GM12872 (cell line): ENCODE data around the gene CCDC71.
A peak's percentile ranks its signal among the peaks of the same experiment; 100 is the strongest.

Experiments used
- TF ChIP-seq, protein P1 (sequence below): IDR thresholded peaks from 3 replicates; pipeline ENCODE4 v1.5.1; 2011; ENCODE audit warnings: low read depth, mild to moderate bottlenecking, low read length, moderate library complexity; ENCODE audit not compliant: insufficient read depth

The CCDC71 gene

DNA sequence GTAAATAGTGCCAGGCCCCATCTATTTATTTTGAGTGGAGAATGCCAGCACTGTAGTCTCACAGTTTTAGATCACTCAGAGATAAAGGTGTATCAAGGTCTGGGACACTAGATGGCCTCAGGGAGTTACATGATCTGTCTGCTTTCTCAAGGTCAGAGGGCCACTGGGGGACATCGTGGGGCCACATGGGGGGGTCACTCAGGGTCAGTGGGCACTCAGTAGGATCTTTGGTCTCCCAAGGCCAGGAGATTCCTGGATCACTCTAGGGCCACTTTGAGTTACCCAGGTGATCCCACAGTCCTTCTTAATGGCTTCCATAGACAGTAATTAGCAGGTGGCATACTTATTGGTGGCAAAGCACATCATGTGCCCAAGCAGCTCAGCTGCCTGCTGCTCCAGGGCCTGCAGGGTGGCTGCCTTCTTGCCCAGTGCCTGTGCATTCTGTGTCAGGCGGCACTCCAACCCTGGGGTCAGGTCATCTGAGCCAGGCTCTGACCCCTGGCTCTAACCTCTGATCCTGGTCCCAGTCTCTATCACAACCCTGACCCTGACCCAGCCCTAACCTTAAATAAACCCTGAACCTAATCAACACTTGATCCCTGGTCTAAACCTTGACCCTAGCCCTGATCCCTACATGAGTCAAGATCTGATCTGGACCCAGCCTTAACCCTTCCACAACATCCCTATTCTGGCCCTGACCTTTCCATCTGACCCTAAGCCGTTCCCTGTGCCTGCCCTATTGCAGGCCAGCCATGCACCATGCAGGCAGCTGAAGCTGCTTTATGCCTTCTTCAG lies 31.5 kb downstream of the CCDC71 start:
- TF ChIP-seq, protein P1, sequence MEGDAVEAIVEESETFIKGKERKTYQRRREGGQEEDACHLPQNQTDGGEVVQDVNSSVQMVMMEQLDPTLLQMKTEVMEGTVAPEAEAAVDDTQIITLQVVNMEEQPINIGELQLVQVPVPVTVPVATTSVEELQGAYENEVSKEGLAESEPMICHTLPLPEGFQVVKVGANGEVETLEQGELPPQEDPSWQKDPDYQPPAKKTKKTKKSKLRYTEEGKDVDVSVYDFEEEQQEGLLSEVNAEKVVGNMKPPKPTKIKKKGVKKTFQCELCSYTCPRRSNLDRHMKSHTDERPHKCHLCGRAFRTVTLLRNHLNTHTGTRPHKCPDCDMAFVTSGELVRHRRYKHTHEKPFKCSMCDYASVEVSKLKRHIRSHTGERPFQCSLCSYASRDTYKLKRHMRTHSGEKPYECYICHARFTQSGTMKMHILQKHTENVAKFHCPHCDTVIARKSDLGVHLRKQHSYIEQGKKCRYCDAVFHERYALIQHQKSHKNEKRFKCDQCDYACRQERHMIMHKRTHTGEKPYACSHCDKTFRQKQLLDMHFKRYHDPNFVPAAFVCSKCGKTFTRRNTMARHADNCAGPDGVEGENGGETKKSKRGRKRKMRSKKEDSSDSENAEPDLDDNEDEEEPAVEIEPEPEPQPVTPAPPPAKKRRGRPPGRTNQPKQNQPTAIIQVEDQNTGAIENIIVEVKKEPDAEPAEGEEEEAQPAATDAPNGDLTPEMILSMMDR: 0 out of 3 replicates have a peak, but pooled peaks have one; percentile 5

DNA sequence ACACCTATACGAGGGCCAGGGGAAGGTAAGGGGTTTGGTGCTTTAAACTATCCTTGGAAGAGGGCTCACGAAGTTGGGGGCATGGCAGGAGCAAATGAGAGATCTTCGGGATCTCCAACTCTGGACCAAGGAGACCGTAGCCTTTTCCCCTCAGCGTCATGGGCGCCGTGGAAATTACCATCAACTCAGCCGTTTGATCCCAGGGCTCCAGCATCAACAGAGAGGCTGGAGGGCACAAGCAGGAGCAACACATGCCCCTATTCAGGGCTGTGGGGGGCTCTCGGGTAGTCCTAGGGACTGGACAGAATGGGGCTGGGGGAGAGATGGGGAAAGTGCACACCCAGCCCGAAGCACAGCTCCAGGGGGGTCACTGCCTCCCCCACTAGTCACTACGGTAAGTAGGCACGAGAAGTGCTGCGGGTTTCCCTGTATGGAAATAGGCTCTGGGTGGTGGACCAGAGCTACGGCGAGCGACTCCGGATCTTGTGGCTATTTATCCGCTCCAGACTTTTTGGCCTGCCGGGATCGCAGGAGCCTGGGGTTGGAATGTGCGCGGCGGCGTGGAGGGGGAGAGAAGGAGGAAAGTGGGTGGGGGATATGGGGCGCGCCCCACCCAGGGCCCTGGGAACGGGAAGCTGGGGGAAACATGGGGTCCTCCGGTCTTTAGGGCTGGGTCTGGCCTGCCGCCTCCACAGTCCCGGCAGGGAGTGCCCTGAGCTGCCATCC lies 32.7 kb downstream of the CCDC71 start:
- TF ChIP-seq, protein P1: no peak

DNA sequence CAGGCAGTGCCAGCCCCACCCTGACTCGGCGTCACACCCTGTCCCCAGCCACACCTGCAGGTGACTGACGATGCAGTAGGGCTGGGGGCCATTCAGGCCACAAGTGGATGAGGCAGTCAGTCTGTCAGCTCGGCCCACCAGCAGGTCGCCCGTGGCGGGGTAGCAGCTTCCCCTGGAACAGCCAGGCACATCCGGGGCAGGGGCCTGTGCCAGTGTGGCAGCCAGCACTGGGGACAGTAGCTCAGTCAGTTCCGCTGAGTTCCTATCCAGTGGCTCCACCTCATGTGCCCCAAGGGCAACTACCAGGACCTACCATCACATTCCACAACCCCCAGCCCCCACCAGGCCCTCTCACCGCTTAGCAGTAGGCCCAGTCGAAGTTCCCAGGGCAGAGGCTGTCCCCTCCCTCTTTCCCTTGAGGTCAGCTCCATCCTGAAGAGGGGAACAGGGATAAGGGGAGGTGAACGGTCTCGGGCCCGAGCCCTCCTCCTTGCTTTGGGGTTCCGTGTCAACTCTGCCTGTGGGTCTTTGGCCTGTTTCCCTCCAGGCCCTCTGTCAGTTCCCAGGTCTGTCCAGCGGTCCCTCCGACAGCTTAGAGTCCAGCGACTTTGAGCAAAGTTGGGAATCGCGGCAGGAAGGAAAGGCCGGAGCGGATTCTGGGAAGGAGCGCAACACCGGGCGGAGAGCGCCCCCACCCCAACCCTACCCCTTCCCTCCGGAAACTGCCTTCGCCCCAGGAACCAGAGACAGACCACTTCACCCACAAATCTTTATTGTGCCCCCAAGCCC lies 33.5 kb downstream of the CCDC71 start, which contains the start of gene LAMB2:
Gene LAMB2 (minus strand): TSS at position 614 of the 789 bp plus-strand sequence. CDS start 183 bp downstream, at position 431.
- TF ChIP-seq, protein P1: no peak

DNA sequence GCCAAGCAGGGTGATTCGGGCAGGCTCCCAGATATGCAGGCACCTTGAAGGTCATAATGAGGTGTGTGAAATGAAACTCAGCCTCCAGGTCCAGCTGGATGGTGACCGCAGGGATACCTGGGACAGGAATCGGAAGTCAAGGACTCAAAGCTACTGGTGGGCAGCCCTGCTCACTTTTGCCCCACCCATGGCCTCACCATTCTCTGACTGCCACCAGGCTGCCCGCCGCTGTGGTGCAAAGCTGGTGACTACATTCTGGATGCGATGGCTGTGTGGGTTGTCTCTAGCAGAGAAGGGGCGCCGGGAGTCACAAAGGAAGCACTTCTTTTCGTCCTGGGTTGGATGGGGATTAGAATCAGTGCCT lies 34.1 kb downstream of the CCDC71 start:
- TF ChIP-seq, protein P1: no peak

DNA sequence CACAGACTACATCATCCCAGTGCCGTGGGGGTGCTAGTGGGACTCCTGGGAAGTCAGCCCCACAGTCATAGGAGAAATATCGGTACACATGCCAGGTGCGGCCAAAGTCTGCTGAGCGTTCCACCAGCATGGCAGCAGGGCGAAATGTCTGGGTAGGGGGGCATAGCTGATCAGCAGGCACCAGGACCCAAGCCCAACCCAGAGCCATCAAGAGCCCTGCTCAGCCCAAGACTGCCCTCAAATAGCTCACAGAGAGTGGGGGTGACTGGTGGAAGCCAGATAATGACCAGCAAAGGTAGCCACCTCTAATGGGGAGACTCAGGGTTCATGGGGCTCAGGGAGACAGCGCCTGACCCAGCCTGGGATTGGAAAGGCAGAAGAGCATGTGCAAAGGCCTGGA lies 34.6 kb downstream of the CCDC71 start:
- TF ChIP-seq, protein P1: no peak

DNA sequence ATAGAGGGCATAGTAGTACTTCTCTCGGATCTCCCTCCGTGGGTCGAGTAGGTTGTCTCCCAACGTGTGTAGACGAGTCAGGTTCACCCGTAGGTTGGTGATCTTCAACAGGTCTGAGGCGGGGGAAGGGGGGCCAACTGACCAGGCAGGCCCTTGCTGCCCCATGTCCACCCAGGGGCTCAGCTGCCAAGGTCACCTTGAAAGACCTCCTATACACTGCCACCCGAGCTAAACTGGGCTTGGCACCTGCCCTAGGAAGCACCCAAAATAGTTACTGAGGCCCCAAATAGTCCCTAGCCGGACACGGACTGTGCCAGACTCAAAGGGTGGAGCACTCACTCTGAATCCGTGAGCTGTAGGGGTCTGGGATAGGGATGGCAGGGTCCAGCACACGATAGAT lies 35.1 kb downstream of the CCDC71 start:
- TF ChIP-seq, protein P1: no peak
